BLaER1 treated with 17β-estradiol and CSF1 and Interleukin-3, amounts not matched to agents 10 nM and 100 nM (cell line): Measurements from ENCODE around the gene UQCRC2.
A peak's percentile ranks its signal among the peaks of the same experiment; 100 is the strongest.

Source experiments
- H3K27ac ChIP-seq, 11 experiments: shearing (Covaris generic); formaldehyde crosslinking; 2 replicates each; pipeline ENCODE4 v1.8.1; 2022
- H3K27me3 ChIP-seq, 11 experiments: shearing (Covaris generic); formaldehyde crosslinking; 2 replicates each; pipeline ENCODE4 v1.8.1; 2022
- H3K36me3 ChIP-seq, 11 experiments: shearing (Covaris generic); formaldehyde crosslinking; 2 replicates each; pipeline ENCODE4 v1.8.1; 2022
- H3K4me1 ChIP-seq, 10 experiments: shearing (Covaris generic); formaldehyde crosslinking; 2 replicates each; pipeline ENCODE4 v1.8.1; 2022
- H3K4me2 ChIP-seq, 11 experiments: shearing (Covaris generic); formaldehyde crosslinking; 2 replicates each; pipeline ENCODE4 v1.8.1; 2022
- H3K4me3 ChIP-seq, 10 experiments: shearing (Covaris generic); formaldehyde crosslinking; 2 replicates each; pipeline ENCODE4 v1.8.1; 2022
- H3K9ac ChIP-seq, 11 experiments: shearing (Covaris generic); formaldehyde crosslinking; 2 replicates each; pipeline ENCODE4 v1.8.1; 2022
- H3K9me3 ChIP-seq, 11 experiments: shearing (Covaris generic); formaldehyde crosslinking; replicated peaks in 1 of 11; 2 replicates each; pipeline ENCODE4 v1.8.1; 2022
- H4K20me1 ChIP-seq, 11 experiments: shearing (Covaris generic); formaldehyde crosslinking; 2 replicates each; pipeline ENCODE4 v1.8.1; 2022
- Cebpa-rat ChIP-seq, 11 experiments: shearing (Covaris generic); IDR thresholded peaks; 2 replicates each; pipeline ENCODE4 v1.8.1; 2022

UQCRC2 gene

DNA sequence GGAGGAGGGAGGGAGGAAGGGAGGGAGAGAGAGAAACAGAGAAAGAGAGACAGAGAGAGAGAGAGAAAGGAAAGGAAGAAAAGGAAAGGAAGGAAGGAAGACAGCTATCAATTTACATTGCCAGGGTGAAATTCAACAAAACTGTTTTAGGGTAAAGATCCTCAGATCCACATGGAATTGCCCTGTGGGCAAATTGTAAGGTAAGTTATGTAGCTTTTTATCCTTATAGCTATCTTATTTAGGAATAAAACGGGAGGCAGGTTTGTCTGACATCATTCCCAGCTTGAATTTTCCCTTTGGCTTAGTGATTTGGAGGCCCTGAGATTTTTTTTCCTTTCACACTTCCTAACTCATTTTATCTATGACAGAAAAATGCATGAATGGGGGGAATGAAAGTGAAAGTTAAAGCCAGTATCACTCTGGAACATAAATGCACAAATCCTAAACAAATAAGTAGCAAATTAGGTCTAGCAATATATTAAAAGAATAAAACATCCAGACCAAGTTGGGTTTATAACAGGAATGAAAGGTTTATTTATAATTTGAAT lies 3.4 kb upstream of the UQCRC2 start:
- Histone ChIP-seq H3K36me3 (no peaks in the 10 kb centered on the region), H3K4me2 (peak overlapping the region in 4 of 11 experiments; percentile 4 to 87 (median 32); a peak in 5 of 22 replicates), H3K9ac (no peak overlapping the region), H3K27ac (no peak overlapping the region), H3K27me3 (no peaks in the 10 kb centered on the region), H3K4me1 (peaks cover 35 to 52% (median 46%) of the 10 kb centered on the region in 10 experiments), H3K4me3 (no peak overlapping the region), H4K20me1 (peaks cover 9 to 34% (median 21%) of the 10 kb centered on the region in 11 experiments; a peak in 17 of 22 replicates), H3K9me3 (no peaks in the 10 kb centered on the region)
- no peak for TF ChIP-seq Cebpa-rat (IDR thresholded peaks at IDR 0.05)

DNA sequence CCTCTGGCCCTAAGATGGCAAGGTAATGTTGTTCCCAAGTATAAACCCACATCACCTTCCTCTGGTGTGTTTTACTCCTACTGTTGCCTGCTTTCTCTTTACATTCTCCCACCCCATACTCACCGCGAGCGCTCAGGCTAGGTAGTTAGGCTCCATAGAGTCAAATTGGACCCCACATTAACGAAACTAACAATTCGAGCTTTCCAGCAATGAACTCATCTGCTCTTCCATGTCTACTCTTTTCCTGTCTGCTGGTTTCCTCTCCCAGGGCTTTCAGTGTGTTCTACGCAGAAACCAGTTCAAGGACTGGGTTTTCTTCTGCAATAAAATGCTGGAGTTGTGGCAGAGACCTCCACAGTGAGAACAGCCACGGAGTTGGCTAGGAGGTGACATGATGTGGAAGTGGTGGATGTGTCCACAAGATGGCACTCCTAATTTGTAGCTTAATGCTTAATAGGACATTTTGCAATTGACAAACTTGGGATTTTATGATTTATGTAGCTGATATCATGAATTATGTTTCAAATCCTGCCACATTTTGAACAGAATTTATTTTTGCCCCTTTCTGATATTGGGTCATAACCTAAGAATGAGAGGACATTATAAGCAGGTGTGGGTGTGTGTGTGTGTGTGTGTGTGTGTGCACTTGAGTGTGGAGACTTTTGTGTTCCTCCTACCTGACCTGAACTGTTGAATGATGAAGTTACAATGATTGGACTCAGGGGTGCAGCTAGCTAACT lies 2.2 kb upstream of the UQCRC2 start:
- Histone ChIP-seq H3K27me3 (no peaks in the 10 kb centered on the region), H3K9ac (peak overlapping the region in 2 of 11 experiments; percentile 92 to 93; a peak in 1 of 22 replicates), H3K9me3 (no peaks in the 10 kb centered on the region), H3K4me2 (peak overlapping the region; percentile 82 to 98 (median 94)), H3K4me3 (peak overlapping the region in 1 of 10 experiments; percentile 91; a peak in 1 of 20 replicates), H4K20me1 (peaks cover 18 to 45% (median 30%) of the 10 kb centered on the region in 11 experiments; a peak in 17 of 22 replicates), H3K4me1 (peaks cover 44 to 58% (median 51%) of the 10 kb centered on the region in 10 experiments), H3K36me3 (peaks cover 2 to 10% (median 7%) of the 10 kb centered on the region in 11 experiments; a peak in 18 of 22 replicates), H3K27ac (no peak overlapping the region)
- no peak for TF ChIP-seq Cebpa-rat (IDR thresholded peaks at IDR 0.05)

DNA sequence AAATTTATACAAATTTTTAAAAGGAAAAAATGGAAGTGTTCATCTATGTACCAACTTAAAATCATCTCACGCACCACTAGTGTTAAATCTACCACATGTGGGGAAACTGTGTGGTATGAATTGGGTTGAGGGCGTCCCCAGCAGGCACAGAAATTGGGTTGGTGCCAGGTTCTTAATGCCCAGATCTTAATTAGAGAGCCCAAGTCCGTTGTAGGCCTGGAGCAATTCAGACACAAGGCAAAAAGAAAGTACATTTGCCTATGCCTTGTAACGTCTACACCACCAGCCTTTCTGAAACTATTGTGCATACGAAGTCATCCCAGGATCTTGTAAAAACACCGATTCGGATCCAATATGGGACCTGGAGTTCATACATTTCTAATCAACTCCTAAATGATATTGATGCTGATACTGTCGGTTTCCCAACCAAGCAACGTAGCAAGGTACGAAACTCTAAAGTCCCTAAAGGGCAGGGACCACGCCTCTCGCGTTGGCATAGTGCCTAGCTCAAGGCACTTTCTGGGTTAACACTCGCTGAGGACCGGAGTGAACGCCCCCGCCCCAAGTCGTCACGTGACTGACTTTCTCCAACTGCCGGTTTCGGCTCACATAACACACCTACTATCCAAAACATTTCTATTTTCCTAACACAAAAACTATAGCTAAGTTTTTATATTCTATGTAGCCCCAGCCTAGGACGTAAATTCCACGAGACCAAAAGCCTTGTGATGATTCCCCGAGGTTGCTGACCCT lies 945 bp upstream of the UQCRC2 start:
- H3K4me1 ChIP-seq = peaks cover 44 to 58% (median 52%) of the 10 kb centered on the region in 10 experiments
- H3K4me3 ChIP-seq = peak overlapping the region; percentile 77 to 96 (median 86)
- H3K9me3 ChIP-seq = no peaks in the 10 kb centered on the region
- H3K4me2 ChIP-seq = peak overlapping the region; percentile 82 to 98 (median 94)
- peaks cover 31 to 58% (median 42%) of the 10 kb centered on the region in 11 experiments; a peak in 20 of 22 replicates for H4K20me1 ChIP-seq
- TF ChIP-seq Cebpa-rat (IDR thresholded peaks at IDR 0.05) = no peak
- peak overlapping the region; percentile 88 to 98 (median 94) for H3K9ac ChIP-seq
- no peaks in the 10 kb centered on the region for H3K27me3 ChIP-seq
- peak overlapping the region; percentile 94 to 100 (median 97) for H3K27ac ChIP-seq
- peaks cover 14 to 23% (median 18%) of the 10 kb centered on the region in 11 experiments for H3K36me3 ChIP-seq

GRCh38 chr16:21953541-21953902 lies 361 bp downstream of the UQCRC2 start:
- Histone ChIP-seq H3K9me3 (no peaks in the 10 kb centered on the region), H3K4me2 (peak overlapping the region; percentile 82 to 98 (median 96)), H3K36me3 (peaks cover 27 to 36% (median 31%) of the 10 kb centered on the region in 11 experiments), H3K4me1 (peaks cover 42 to 64% (median 49%) of the 10 kb centered on the region in 10 experiments), H3K4me3 (peak overlapping the region; percentile 77 to 96 (median 86)), H4K20me1 (peaks cover 31 to 71% (median 55%) of the 10 kb centered on the region in 11 experiments; a peak in 20 of 22 replicates), H3K27me3 (no peaks in the 10 kb centered on the region), H3K9ac (peak overlapping the region; percentile 88 to 98 (median 94)), H3K27ac (peak overlapping the region; percentile 94 to 100 (median 97))
- no peak for TF ChIP-seq Cebpa-rat (IDR thresholded peaks at IDR 0.05)

- no peak overlapping the region for H3K4me2 ChIP-seq
- peaks cover 26 to 63% (median 49%) of the 10 kb centered on the region in 11 experiments; a peak in 19 of 22 replicates for H4K20me1 ChIP-seq
- H3K36me3 ChIP-seq = peaks cover 68 to 78% (median 72%) of the 10 kb centered on the region in 11 experiments
- no peak overlapping the region for H3K9ac ChIP-seq
- TF ChIP-seq Cebpa-rat (IDR thresholded peaks at IDR 0.05) = no peak
- H3K27ac ChIP-seq = no peak overlapping the region
- no peaks in the 10 kb centered on the region for H3K27me3 ChIP-seq
- H3K9me3 ChIP-seq = no peaks in the 10 kb centered on the region
- no peak overlapping the region for H3K4me3 ChIP-seq
- H3K4me1 ChIP-seq = peaks cover 9 to 31% (median 14%) of the 10 kb centered on the region in 10 experiments
Measured at GRCh38 chr16:21957714-21958346, 4.7 kb downstream of the UQCRC2 start.

DNA sequence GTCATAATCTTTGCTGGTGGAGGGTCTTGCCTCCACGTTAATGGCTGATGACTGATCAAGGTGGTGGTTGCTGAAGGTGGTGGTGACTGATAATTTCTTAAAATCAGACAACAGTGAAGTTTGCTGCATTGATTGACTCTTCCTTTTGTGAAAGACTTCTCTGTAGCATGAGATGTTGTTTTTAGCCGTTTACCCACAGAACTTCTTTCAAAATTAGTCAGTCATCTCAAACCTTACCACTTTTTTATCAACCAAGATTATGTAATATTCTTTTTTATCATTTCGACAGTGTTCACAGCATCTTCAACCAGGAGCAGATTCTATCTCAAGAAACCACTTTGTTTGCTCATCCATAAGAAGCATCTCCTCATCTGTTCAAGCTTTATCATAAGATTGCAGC lies 5.9 kb downstream of the UQCRC2 start:
- Histone ChIP-seq H4K20me1 (peaks cover 23 to 66% (median 49%) of the 10 kb centered on the region in 11 experiments; a peak in 19 of 22 replicates), H3K27ac (no peak overlapping the region), H3K36me3 (peaks cover 81 to 90% (median 85%) of the 10 kb centered on the region in 11 experiments), H3K4me2 (no peak overlapping the region), H3K9me3 (no peaks in the 10 kb centered on the region), H3K4me3 (no peak overlapping the region), H3K9ac (no peak overlapping the region), H3K27me3 (no peaks in the 10 kb centered on the region), H3K4me1 (peaks cover 7 to 29% (median 13%) of the 10 kb centered on the region in 10 experiments)
- TF ChIP-seq Cebpa-rat (IDR thresholded peaks at IDR 0.05) = no peak

DNA sequence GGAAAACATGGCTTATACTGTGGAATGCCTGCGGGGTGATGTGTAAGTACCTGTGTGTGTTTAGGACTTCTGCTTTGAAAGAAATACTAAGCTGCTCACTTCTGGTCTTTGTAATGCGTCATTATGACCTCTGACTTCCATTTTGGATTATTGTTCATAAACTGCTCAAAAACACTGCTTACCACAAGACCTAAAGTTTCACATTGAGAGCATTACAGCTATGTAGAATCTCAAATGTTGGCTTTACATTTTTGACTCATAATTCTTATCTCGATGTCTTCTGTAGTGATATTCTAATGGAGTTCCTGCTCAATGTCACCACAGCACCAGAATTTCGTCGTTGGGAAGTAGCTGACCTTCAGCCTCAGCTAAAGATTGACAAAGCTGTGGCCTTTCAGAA lies 9.3 kb downstream of the UQCRC2 start:
- Histone ChIP-seq H3K27me3 (no peaks in the 10 kb centered on the region), H3K4me2 (no peak overlapping the region), H3K9me3 (no peaks in the 10 kb centered on the region), H3K9ac (no peak overlapping the region), H3K4me1 (0 out of 20 replicates have a peak, but pooled peaks cover 0 to 5% (median 0%) of the 10 kb centered on the region in 10 experiments), H3K4me3 (no peak overlapping the region), H3K36me3 (peaks cover 98 to 99% (median 98%) of the 10 kb centered on the region in 11 experiments), H3K27ac (no peak overlapping the region), H4K20me1 (peaks cover 0 to 58% (median 23%) of the 10 kb centered on the region in 11 experiments; a peak in 16 of 22 replicates)
- no peak for TF ChIP-seq Cebpa-rat (IDR thresholded peaks at IDR 0.05)

DNA sequence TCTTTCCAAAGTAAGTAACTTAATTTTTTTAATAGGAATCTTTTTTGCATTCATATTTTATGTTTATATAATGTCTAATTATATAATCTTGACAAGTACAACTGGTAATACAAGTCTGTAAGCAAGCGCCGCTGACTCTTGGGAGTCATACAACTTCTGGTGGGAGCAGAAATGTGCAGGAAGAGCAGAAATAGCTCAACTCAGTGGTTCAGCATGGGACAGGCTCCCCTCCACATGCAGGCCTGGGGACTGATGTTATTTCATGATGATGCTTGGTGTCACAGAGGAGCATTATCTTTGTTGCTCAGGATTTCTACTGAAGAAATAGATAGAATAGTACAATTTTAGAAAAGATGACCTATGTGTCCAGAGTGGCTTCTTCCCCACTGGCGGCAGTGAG lies 10.7 kb downstream of the UQCRC2 start:
- no peak overlapping the region for H3K27ac ChIP-seq
- 0 out of 20 replicates have a peak, but pooled peaks cover 0 to 3% (median 0%) of the 10 kb centered on the region in 10 experiments for H3K4me1 ChIP-seq
- H3K4me2 ChIP-seq = no peak overlapping the region
- H3K9ac ChIP-seq = no peak overlapping the region
- H4K20me1 ChIP-seq = peaks cover 0 to 49% (median 25%) of the 10 kb centered on the region in 11 experiments; a peak in 15 of 22 replicates
- no peaks in the 10 kb centered on the region for H3K9me3 ChIP-seq
- no peaks in the 10 kb centered on the region for H3K27me3 ChIP-seq
- H3K36me3 ChIP-seq = peaks cover 98 to 99% (median 98%) of the 10 kb centered on the region in 11 experiments
- TF ChIP-seq Cebpa-rat (IDR thresholded peaks at IDR 0.05) = no peak
- H3K4me3 ChIP-seq = no peak overlapping the region
